Measurements from ENCODE around the gene FLYWCH1. TPM values are rescaled to one million over a fixed set of nuclear protein-coding genes. Genes with fewer than 3 reads are reported as not detected.

Gene FLYWCH1, protein sequence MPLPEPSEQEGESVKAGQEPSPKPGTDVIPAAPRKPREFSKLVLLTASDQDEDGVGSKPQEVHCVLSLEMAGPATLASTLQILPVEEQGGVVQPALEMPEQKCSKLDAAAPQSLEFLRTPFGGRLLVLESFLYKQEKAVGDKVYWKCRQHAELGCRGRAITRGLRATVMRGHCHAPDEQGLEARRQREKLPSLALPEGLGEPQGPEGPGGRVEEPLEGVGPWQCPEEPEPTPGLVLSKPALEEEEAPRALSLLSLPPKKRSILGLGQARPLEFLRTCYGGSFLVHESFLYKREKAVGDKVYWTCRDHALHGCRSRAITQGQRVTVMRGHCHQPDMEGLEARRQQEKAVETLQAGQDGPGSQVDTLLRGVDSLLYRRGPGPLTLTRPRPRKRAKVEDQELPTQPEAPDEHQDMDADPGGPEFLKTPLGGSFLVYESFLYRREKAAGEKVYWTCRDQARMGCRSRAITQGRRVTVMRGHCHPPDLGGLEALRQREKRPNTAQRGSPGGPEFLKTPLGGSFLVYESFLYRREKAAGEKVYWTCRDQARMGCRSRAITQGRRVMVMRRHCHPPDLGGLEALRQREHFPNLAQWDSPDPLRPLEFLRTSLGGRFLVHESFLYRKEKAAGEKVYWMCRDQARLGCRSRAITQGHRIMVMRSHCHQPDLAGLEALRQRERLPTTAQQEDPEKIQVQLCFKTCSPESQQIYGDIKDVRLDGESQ
- 20.1 to 29.5 TPM (median 27.2 TPM) in 5 replicates for total RNA-seq (2022; extraction: Qiagen RNA extraction; ENCODE audit: low read depth)

DNA sequence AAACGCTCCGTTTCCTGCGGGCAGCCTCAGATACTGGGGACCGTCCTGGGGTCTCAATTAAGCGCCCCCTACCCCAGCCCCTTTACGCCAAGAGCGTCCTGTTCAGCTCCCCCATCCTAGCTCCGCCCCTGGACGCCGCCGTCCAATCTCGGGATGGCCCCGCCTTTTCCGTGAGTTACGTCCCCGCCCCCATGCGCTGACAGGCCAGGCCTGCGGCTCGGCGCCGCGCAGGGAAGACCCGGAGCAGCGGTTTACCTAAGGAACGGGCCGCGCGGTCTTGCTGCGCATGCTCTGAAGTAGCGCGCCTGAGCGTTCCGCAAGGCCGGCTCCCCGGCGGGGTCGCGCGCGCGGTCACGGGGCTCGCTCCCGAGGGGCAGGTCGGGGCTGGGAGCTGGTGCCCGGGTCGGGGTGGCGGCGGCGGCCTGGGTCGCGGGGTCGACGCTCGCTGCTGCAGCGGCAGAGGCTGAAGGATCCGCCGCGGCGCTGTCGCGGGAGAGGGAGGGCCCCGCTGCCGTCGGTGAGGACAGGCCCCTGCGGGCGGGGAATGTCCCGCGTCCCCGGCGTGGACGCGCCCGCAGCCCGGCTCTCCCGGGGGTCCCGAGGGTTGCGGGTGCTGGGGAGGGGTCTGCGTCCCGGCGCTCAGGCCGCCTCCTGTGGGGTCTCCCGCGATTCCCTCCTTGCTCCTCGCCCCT lies at the start of gene FLYWCH1:
FLYWCH1 (plus strand) TSS at position 294 of the 692 bp plus-strand sequence. CDS start 17,755 bp downstream, outside the sequence.

DNA sequence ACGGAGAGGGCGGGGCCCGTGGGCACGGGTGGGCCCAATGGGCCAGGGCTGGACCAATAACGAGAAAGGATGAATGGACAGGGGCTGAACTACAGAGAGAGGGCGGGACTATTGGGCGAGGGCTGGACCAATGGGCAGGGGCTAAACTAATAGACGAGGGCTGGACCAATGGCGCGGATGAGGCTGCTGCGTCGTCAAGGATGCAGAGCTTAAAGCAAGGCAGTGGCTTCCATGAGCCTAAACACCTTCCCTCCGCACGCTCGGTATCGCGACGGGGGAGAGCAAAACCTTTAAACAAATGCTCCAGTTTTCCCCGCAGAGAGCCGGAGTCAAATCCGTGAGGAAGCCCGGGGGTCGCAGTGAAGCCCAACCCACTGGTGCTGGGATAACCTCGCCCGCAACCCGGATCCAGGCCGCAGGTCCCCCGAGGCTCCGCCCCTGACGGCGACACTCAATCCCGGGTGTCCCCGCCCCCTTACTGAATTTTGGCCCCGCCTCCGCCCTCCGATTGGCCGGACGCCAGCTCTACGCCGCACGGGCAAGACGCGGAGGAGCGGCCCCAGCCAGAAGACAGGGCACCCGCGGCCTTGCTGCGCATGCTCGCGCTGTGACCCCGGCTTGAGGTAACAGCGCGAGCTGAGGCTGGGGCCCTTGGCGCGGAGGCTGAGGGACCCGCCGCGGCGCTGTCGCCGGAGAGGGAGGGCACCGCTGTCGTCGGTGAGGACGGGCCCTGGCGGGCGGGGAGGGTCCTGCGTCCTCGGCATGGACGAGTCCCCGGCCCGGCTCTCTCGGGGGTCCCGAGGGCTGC lies 28.9 kb upstream of the FLYWCH1 start, which contains the start of gene FLYWCH2:
FLYWCH2 (plus strand) TSS at position 566 of the 808 bp plus-strand sequence. CDS start 13,235 bp downstream, outside the sequence.

DNA sequence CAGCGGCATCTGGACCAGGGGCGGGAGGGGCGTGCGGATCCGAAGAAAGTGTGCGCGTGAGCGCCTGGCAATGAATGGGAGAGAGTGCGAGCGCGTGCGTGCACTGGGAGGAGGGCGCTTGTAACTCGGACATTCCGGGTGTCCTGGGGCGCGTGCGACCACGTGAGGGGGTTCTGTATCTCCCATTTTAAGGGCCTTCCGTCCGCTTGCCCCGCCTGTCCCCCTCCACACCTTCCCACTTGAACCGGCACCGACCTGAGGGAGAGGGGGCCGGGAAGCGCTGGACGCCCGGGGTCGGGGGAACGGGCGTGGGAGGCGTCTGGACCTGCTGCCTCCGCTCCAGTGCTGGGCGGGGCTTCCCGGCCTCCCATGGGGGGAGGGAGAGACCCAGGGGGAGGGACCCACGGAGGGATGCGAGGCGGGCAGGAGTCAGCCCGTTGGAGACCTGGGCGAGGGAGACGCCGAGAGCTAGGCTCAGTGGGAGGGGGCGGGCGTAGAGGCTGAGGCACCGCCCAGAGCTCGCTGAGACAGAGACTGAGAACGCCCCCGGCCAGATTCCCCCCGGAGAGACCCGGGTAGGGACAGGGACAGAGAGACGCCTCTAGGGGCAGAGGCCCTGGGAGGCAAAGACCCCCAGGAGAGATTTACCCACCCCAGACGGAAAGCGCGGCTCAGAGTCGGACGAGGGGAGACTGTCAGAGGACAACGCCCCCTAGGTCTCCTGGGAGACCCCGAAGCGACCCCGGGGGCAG lies 52.2 kb downstream of the FLYWCH1 start, which contains the start of gene KREMEN2:
KREMEN2 (plus strand) TSS at position 553 of the 752 bp plus-strand sequence. CDS start 246 bp downstream, outside the sequence.

DNA sequence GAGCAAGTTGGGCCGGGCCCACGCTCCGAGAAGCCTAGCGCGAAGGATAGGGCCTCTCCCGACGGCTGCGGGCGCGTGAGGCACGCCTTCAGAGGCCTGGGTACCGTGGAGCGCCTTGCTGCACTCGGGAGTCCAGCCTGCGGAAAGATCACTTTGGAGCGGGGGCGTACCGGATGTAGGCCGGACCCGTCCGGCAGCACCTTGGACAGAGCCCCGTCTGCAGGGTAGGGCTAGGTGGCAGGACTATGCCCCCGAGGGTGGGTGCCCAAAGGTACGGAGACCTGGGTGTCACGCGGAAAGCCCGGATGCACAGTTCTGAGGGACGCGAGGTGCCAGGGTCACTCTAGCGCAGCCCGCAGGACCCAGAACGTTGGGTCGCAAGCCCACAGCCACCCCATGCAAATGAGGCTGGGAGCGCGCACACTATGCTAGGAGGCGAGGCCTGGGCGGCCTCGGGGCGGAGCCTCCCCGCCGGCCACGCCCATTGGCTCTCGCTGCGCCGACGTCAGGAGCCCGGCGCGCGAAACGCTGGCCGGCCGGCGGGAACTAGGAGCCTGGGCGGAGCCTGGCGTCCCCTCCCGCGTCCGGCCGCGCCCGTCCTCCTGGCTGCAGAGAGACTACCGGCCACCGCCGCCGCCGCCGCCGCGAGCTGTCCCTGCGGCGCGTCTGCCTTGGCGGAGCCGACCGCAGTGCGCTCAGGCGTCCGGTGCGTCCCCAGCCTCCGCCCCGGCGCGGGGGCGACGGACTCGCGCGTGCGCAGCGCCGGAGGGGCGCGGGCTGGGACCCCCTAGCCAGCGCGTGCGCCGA lies 57.2 kb downstream of the FLYWCH1 start, which contains the start of gene PAQR4:
PAQR4 (plus strand) TSS at position 611 of the 807 bp plus-strand sequence. CDS start 327 bp downstream, outside the sequence.

DNA sequence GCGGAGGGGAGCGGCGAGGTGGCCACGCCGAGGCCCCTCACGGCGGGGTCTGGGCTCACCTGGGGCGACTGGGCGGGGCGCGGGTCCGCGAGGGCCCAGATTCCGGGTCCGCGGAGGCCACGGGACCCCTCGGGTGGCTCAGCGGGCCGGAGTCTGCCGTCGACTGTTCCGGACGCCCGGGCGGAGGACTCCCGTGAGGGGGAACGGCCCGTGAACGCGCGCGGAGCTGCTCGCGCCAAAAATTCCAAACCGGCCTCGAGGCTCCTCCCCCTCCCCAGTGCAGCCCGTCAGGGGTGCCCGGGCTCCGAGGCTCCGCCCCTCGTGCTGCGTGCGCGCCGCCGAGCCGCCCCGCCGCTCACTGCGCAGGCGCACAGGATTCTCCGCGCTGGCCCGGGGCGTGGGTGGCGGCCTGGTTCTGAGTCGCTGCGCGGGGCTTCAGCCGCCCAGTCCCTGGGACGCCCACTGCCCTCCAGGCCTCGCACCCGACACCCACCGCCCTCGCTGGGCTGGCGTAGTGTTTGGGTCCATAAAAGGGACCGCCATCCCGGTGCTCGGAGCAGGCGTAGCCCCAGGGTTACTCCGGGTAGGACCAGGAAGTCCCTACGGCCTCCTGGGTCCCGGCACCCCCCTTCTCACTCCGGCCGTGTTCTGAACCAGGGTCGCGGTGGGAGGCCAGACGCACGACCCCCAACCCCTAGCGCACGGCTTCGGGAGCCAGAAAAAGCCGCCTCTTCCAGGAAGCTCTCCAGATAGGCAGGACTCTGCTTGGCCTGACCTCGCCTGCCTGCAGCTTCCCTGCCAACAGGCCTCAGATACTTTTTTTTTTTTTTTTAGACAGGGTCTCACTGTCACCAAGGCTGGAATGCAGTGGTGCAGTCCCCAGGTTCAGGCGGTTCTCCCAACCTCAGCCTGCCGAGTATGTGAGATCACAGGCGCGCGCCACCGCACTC lies 68.8 kb downstream of the FLYWCH1 start, which contains the start of gene PKMYT1:
PKMYT1 (minus strand) TSS at position 220 of the 950 bp plus-strand sequence. CDS start 789 bp downstream, outside the sequence.

Other genes with a start within 250 kb of the FLYWCH1 start
- gene KCTD5, start 229.4 kb upstream of the FLYWCH1 start, total RNA-seq (2022; extraction: Qiagen RNA extraction; ENCODE audit: low read depth): 39.5 to 47.1 TPM (median 42.9 TPM) in 5 replicates
- gene PRSS27, start 191.7 kb upstream of the FLYWCH1 start, total RNA-seq (2022; extraction: Qiagen RNA extraction; ENCODE audit: low read depth): 1.00 to 1.2 TPM (median 1.1 TPM) in 5 replicates
- gene SRRM2, start 159.3 kb upstream of the FLYWCH1 start, total RNA-seq (2022; extraction: Qiagen RNA extraction; ENCODE audit: low read depth): 310 to 452 TPM (median 397 TPM) in 5 replicates
- 432 to 492 TPM (median 452 TPM) in 5 replicates for gene ELOB, start 134.7 kb upstream of the FLYWCH1 start, total RNA-seq (2022; extraction: Qiagen RNA extraction; ENCODE audit: low read depth)
- 0.12 TPM in 1 of 5 replicates, not detected in the others for gene PRSS33, start 124.4 kb upstream of the FLYWCH1 start, total RNA-seq (2022; extraction: Qiagen RNA extraction; ENCODE audit: low read depth)
- gene PRSS41, start 113.5 kb upstream of the FLYWCH1 start, total RNA-seq (2022; extraction: Qiagen RNA extraction; ENCODE audit: low read depth): not detected in 5 replicates
- 0.11 to 0.39 TPM (median 0.14 TPM) in 4 of 5 replicates, not detected in the other for gene PRSS21, start 94.7 kb upstream of the FLYWCH1 start, total RNA-seq (2022; extraction: Qiagen RNA extraction; ENCODE audit: low read depth)
- gene ZG16B, start 81.6 kb upstream of the FLYWCH1 start, total RNA-seq (2022; extraction: Qiagen RNA extraction; ENCODE audit: low read depth): 0.46 to 1.3 TPM (median 0.69 TPM) in 5 replicates
- 2.5 to 4.1 TPM (median 3.0 TPM) in 5 replicates for gene PRSS22, start 53.8 kb upstream of the FLYWCH1 start, total RNA-seq (2022; extraction: Qiagen RNA extraction; ENCODE audit: low read depth)
- gene FLYWCH2, start 28.7 kb upstream of the FLYWCH1 start, total RNA-seq (2022; extraction: Qiagen RNA extraction; ENCODE audit: low read depth): 44.9 to 59.5 TPM (median 50.8 TPM) in 5 replicates
- 1.1 to 2.8 TPM (median 2.0 TPM) in 5 replicates for gene KREMEN2, start 52.3 kb downstream of the FLYWCH1 start, total RNA-seq (2022; extraction: Qiagen RNA extraction; ENCODE audit: low read depth)
- 34.1 to 44.1 TPM (median 38.0 TPM) in 5 replicates for gene PAQR4, start 57.4 kb downstream of the FLYWCH1 start, total RNA-seq (2022; extraction: Qiagen RNA extraction; ENCODE audit: low read depth)
- 69.3 to 97.7 TPM (median 85.3 TPM) in 5 replicates for gene PKMYT1, start 68.5 kb downstream of the FLYWCH1 start, total RNA-seq (2022; extraction: Qiagen RNA extraction; ENCODE audit: low read depth)
- gene CLDN9, start 101.0 kb downstream of the FLYWCH1 start, total RNA-seq (2022; extraction: Qiagen RNA extraction; ENCODE audit: low read depth): 0.33 to 0.59 TPM (median 0.49 TPM) in 5 replicates
- 0.17 to 0.82 TPM (median 0.40 TPM) in 5 replicates for gene CLDN6, start 106.3 kb downstream of the FLYWCH1 start, total RNA-seq (2022; extraction: Qiagen RNA extraction; ENCODE audit: low read depth)
- 584 to 710 TPM (median 600 TPM) in 5 replicates for gene TNFRSF12A, start 108.4 kb downstream of the FLYWCH1 start, total RNA-seq (2022; extraction: Qiagen RNA extraction; ENCODE audit: low read depth)
- gene HCFC1R1, start 112.0 kb downstream of the FLYWCH1 start, total RNA-seq (2022; extraction: Qiagen RNA extraction; ENCODE audit: low read depth): 206 to 241 TPM (median 224 TPM) in 5 replicates
- 24.1 to 38.0 TPM (median 33.0 TPM) in 5 replicates for gene THOC6, start 112.1 kb downstream of the FLYWCH1 start, total RNA-seq (2022; extraction: Qiagen RNA extraction; ENCODE audit: low read depth)
- not detected in 5 replicates for gene BICDL2, start 125.0 kb downstream of the FLYWCH1 start, total RNA-seq (2022; extraction: Qiagen RNA extraction; ENCODE audit: low read depth)
- gene MMP25, start 134.6 kb downstream of the FLYWCH1 start, total RNA-seq (2022; extraction: Qiagen RNA extraction; ENCODE audit: low read depth): 0.69 to 1.1 TPM (median 0.78 TPM) in 5 replicates
- 22.5 to 31.8 TPM (median 27.0 TPM) in 5 replicates for gene IL32, start 153.7 kb downstream of the FLYWCH1 start, total RNA-seq (2022; extraction: Qiagen RNA extraction; ENCODE audit: low read depth)
- gene ZSCAN10, start 187.4 kb downstream of the FLYWCH1 start, total RNA-seq (2022; extraction: Qiagen RNA extraction; ENCODE audit: low read depth): 0.08 TPM in 1 of 5 replicates, not detected in the others
- 10.9 to 15.0 TPM (median 12.1 TPM) in 5 replicates for gene ZNF205, start 200.7 kb downstream of the FLYWCH1 start, total RNA-seq (2022; extraction: Qiagen RNA extraction; ENCODE audit: low read depth)
- 8.2 to 13.3 TPM (median 11.1 TPM) in 5 replicates for gene ZNF213, start 223.1 kb downstream of the FLYWCH1 start, total RNA-seq (2022; extraction: Qiagen RNA extraction; ENCODE audit: low read depth)

All from A549 treated with DMSO at 1 μM for 4 hours (cell line).